HepG2 (cell line): ENCODE data around the gene TRPC4AP. TPM values are rescaled to one million over a fixed set of nuclear protein-coding genes. Genes with fewer than 3 reads are reported as not detected.

Experiments
- ATAC-seq: fragments of 200-7000 bp; cut with Tn5 transposase; 3 replicates; pipeline ENCODE4 v1.9.1; 2020; ENCODE audit warnings: mild to moderate bottlenecking, moderate library complexity
- BruUV-seq: library from RNA; stranded (reverse); fragments of 400-500 nt; replicated peaks from 2 replicates; lab custom pipeline; 2021; lab: Mats Ljungman, UMichigan
- CTCF ChIA-PET: fragments of 300-600 bp; formaldehyde crosslinking; extraction: SDS; loops from one replicate; lab custom pipeline; 2021; ENCODE audit warnings: low total read pairs, inconsistent platforms, low intra/inter-chr PET ratio; lab: Yijun Ruan, JAX
- POLR2A ChIA-PET: fragments of 350-600 bp; sonication (Branson Sonifier 250); formaldehyde crosslinking; loops from one replicate; lab custom pipeline; 2020; ENCODE audit warnings: antibody characterized with exemption, inconsistent platforms; lab: Yijun Ruan, JAX
- DNase-seq: peaks from one replicate; pipeline ENCODE4 v3.0.0-alpha.2; 2015; ENCODE audit warnings: low spot score
- FAIRE-seq: peaks from 3 replicates; lab custom pipeline; 2011; peaks lifted over from hg19 to GRCh38; lab: Jason Lieb, UNC
- H2AFZ ChIP-seq: one replicate; pipeline ENCODE4 v1.6.1; 2011; ENCODE audit warnings: low read length, inconsistent platforms
- H3K27ac ChIP-seq: fragments of 300-600 bp; 3 replicates; pipeline ENCODE4 v1.8.0; 2011; ENCODE audit warnings: mixed run types, mild to moderate bottlenecking, mixed read lengths, low read length, inconsistent platforms; ENCODE audit not compliant: insufficient read depth; ENCODE audit errors: extremely low read length
- H3K27me3 ChIP-seq, 2 experiments: fragments of 200-600 bp in 1 of 2; 2 replicates in 1 of 2; 3 replicates in 1 of 2; pipeline versions ENCODE4 v1.6.0 to v1.8.0; 2011; ENCODE audit warnings: low read length in 2 of 2, mild to moderate bottlenecking in 2 of 2, moderate library complexity in 2 of 2, inconsistent platforms in 1 of 2; ENCODE audit not compliant: insufficient read depth in 2 of 2, control insufficient read depth in 1 of 2
- H3K36me3 ChIP-seq, 2 experiments: fragments of 200-600 bp in 1 of 2; replicated peaks in 1 of 2; 2 replicates in 1 of 2; 3 replicates in 1 of 2; pipeline versions ENCODE4 v1.5.1 to v1.8.0; 2011; ENCODE audit warnings: low read length in 2 of 2, inconsistent platforms in 1 of 2; ENCODE audit not compliant: insufficient read depth in 2 of 2, control insufficient read depth in 1 of 2
- H3K4me1 ChIP-seq: 2 replicates; pipeline ENCODE4 v1.5.1; 2012; ENCODE audit warnings: low read length, inconsistent platforms; ENCODE audit not compliant: insufficient read depth
- H3K4me2 ChIP-seq: 2 replicates; pipeline ENCODE4 v1.6.0; 2011; ENCODE audit warnings: low read depth, low read length, inconsistent platforms
- H3K4me3 ChIP-seq, 3 experiments: fragments of 200-600 bp in 1 of 3; sonication (generic), shearing (Covaris generic) in 1 of 3; replicated peaks in 1 of 3; 2 replicates each; pipeline ENCODE4 v1.5.1; 2011 to 2016; ENCODE audit warnings: low read length in 3 of 3, inconsistent platforms in 2 of 3, low read depth in 2 of 3, mild to moderate bottlenecking in 2 of 3, control low read depth in 1 of 3, mixed read lengths in 1 of 3; ENCODE audit not compliant: insufficient read depth in 1 of 3
- H3K79me2 ChIP-seq: one replicate; pipeline ENCODE4 v1.6.1; 2011; ENCODE audit warnings: low read length, inconsistent platforms; ENCODE audit not compliant: insufficient read depth
- H3K9ac ChIP-seq: 2 replicates; pipeline ENCODE4 v1.6.0; 2011; ENCODE audit warnings: mild to moderate bottlenecking, low read depth, low read length, inconsistent platforms; ENCODE audit not compliant: insufficient read depth
- H3K9me3 ChIP-seq: 2 replicates; pipeline ENCODE4 v1.5.1; 2012; ENCODE audit warnings: mild to moderate bottlenecking, low read length
- H4K20me1 ChIP-seq: 2 replicates; pipeline ENCODE4 v1.6.0; 2011; ENCODE audit warnings: inconsistent platforms, mild to moderate bottlenecking, low read length, moderate library complexity; ENCODE audit not compliant: insufficient read depth
- AGO1 ChIP-seq: fragments of 200-400 bp; formaldehyde crosslinking; IDR thresholded peaks from 2 replicates; pipeline ENCODE4 v1.6.1; 2017; ENCODE audit warnings: mild to moderate bottlenecking, low read depth, low read length, moderate library complexity; ENCODE audit not compliant: poor library complexity, severe bottlenecking
- BHLHE40 ChIP-seq: IDR thresholded peaks from 2 replicates; pipeline ENCODE4 v1.6.1; 2011; ENCODE audit warnings: low read length, improper control_type of control experiment
- CCDC6 ChIP-seq: sonication (generic); formaldehyde crosslinking; IDR thresholded peaks from 2 replicates; pipeline ENCODE4 v1.8.1; 2022; ENCODE audit warnings: mild to moderate bottlenecking, missing genetic modification reagents, moderate library complexity
- GATAD2A ChIP-seq: IDR thresholded peaks from 2 replicates; pipeline ENCODE4 v1.6.1; 2016
- HNF4A ChIP-seq: sonication (generic); formaldehyde crosslinking; IDR thresholded peaks from 2 replicates; pipeline ENCODE4 v1.4.0; 2020; ENCODE audit warnings: missing genetic modification reagents
- HNRNPLL ChIP-seq: fragments of 200-400 bp; formaldehyde crosslinking; IDR thresholded peaks from 2 replicates; pipeline ENCODE4 v1.6.1; 2017; ENCODE audit warnings: mild to moderate bottlenecking, low read depth, low read length; ENCODE audit not compliant: poor library complexity, severe bottlenecking
- TOPORS ChIP-seq: sonication (generic); formaldehyde crosslinking; IDR thresholded peaks from 2 replicates; pipeline ENCODE4 v1.8.0; 2023; ENCODE audit warnings: mild to moderate bottlenecking, missing genetic modification reagents
- TP53 ChIP-seq: sonication (generic); formaldehyde crosslinking; conservative IDR thresholded peaks from 2 replicates; pipeline ENCODE4 v1.4.0; 2020; ENCODE audit warnings: missing genetic modification reagents
- ZNF552 ChIP-seq: sonication (generic); formaldehyde crosslinking; IDR thresholded peaks from 2 replicates; pipeline ENCODE4 v1.9.0; 2022; ENCODE audit warnings: missing genetic modification reagents, mild to moderate bottlenecking, borderline replicate concordance
- ZSCAN22 ChIP-seq: sonication (generic); formaldehyde crosslinking; IDR thresholded peaks from 2 replicates; pipeline ENCODE4 v1.4.0; 2020; ENCODE audit warnings: mild to moderate bottlenecking, missing genetic modification reagents
- WGBS: methylation state at CpG from one replicate; pipeline ENCODE4 v1.1.6; 2017; ENCODE audit warnings: low lambda C conversion rate; 5-methylcytosine and 5-hydroxymethylcytosine counted together
- in situ Hi-C: cut with HindIII; loops from 2 replicates; pipeline ENCODE4 v1.10.0; 2017; ENCODE audit warnings: low pct_unique_long_range_greater_than_20kb; ENCODE audit not compliant: extremely low pct_ligation_motif_present
- intact Hi-C: fragments of 100-400 bp; cut with micrococcal nuclease; formaldehyde crosslinking; loops from one replicate; pipeline ENCODE4 v1.10.0; 2022; ENCODE audit not compliant: unreplicated experiment
- polyA plus RNA-seq, 8 experiments: library from polyadenylated mRNA; depleted of rRNA in 3 of 8; stranded (reverse) in 7 of 8; unstranded in 1 of 8; fragments of >200 nt; fragmentation: Illumina TruSeq in 4 of 8; extraction: Trizol in 4 of 8; gene quantifications; 2 replicates each; pipeline versions ENCODE4 v1.2.1 to v1.2.3, GENCODE V29; 2011 to 2016; ENCODE audit warnings: low read depth in 4 of 8, missing spikeins in 1 of 8, mixed read lengths in 1 of 8; ENCODE audit not compliant: insufficient read depth in 1 of 8
- total RNA-seq, 5 experiments: library from RNA; depleted of rRNA; stranded (reverse); fragments of >200 nt; fragmentation: Illumina TruSeq; extraction: Trizol; gene quantifications; 2 replicates each; pipeline ENCODE4 v1.2.3, GENCODE V29; 2016; ENCODE audit warnings: low read depth in 1 of 5
- TF ChIP-seq, protein P1 (sequence below): sonication (generic); formaldehyde crosslinking; IDR thresholded peaks from 2 replicates; pipeline ENCODE4 v1.4.0; 2020; ENCODE audit warnings: low read depth, missing genetic modification reagents
- TF ChIP-seq, protein P2 (sequence below): sonication (generic); formaldehyde crosslinking; IDR thresholded peaks from 2 replicates; pipeline ENCODE4 v1.4.0; 2020; ENCODE audit warnings: missing genetic modification reagents, borderline replicate concordance
- TF ChIP-seq, protein P3 (sequence below): fragments of 450-650 bp; IDR thresholded peaks from 2 replicates; pipeline ENCODE4 v1.6.1; 2017; ENCODE audit warnings: mild to moderate bottlenecking

Gene TRPC4AP
- total and polyA plus RNA-seq, 2 of the 13 experiments (the other 11 are each of a cell fraction or from before 2014, with no cell fraction given) = 136 to 137 TPM

DNA sequence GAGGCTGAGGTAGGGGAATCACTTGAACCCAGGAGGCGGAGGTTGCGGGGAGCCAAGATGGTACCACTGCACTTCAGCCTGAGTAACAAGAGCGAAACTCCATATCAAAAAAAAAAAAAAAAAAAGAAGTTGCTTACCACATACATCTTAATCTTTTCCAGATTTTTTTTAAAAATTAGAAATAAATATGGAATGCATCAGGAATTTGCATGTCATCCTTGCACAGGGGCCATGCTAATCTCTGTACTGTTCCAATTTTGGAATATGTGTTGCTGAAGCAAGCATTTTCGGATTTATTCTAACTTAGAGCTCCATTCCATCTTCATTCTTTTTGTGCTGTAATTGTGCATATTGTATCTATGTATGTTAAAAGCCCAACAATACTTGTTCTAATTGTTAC, 62.5 kb downstream of the TRPC4AP start:
- WGBS = 98% methylated on average over 4 of the region's 4 CpGs
- FAIRE-seq = no peak
- CTCF ChIA-PET = no interaction called here

More for the DNA sequence above, 62.5 kb downstream of the TRPC4AP start:
- in situ Hi-C loops (no loop called here), intact Hi-C loops (no loop called here)
- no peaks in the 10 kb centered on the region for H3K9me3 ChIP-seq
- ATAC-seq = no peak
- TF ChIP-seq TP53 (CRISPR knock-in tag) (no peak), HNRNPLL (no peak), TOPORS (CRISPR knock-in tag) (no peak), BHLHE40 (no peak), ZSCAN22 (CRISPR knock-in tag) (no peak), AGO1 (no peak), HNF4A (CRISPR knock-in tag) (no peak), GATAD2A (no peak), CCDC6 (CRISPR knock-in tag) (no peak), ZNF552 (CRISPR knock-in tag) (no peak)
- TF ChIP-seq, protein P1, sequence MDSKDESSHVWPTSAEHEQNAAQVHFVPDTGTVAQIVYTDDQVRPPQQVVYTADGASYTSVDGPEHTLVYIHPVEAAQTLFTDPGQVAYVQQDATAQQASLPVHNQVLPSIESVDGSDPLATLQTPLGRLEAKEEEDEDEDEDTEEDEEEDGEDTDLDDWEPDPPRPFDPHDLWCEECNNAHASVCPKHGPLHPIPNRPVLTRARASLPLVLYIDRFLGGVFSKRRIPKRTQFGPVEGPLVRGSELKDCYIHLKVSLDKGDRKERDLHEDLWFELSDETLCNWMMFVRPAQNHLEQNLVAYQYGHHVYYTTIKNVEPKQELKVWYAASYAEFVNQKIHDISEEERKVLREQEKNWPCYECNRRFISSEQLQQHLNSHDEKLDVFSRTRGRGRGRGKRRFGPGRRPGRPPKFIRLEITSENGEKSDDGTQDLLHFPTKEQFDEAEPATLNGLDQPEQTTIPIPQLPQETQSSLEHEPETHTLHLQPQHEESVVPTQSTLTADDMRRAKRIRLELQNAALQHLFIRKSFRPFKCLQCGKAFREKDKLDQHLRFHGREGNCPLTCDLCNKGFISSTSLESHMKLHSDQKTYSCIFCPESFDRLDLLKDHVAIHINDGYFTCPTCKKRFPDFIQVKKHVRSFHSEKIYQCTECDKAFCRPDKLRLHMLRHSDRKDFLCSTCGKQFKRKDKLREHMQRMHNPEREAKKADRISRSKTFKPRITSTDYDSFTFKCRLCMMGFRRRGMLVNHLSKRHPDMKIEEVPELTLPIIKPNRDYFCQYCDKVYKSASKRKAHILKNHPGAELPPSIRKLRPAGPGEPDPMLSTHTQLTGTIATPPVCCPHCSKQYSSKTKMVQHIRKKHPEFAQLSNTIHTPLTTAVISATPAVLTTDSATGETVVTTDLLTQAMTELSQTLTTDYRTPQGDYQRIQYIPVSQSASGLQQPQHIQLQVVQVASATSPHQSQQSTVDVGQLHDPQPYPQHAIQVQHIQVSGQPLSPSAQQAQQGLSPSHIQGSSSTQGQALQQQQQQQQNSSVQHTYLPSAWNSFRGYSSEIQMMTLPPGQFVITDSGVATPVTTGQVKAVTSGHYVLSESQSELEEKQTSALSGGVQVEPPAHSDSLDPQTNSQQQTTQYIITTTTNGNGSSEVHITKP = no peak
- TF ChIP-seq, protein P2, sequence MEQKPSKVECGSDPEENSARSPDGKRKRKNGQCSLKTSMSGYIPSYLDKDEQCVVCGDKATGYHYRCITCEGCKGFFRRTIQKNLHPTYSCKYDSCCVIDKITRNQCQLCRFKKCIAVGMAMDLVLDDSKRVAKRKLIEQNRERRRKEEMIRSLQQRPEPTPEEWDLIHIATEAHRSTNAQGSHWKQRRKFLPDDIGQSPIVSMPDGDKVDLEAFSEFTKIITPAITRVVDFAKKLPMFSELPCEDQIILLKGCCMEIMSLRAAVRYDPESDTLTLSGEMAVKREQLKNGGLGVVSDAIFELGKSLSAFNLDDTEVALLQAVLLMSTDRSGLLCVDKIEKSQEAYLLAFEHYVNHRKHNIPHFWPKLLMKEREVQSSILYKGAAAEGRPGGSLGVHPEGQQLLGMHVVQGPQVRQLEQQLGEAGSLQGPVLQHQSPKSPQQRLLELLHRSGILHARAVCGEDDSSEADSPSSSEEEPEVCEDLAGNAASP (CRISPR knock-in tag) = no peak
- TF ChIP-seq, protein P3, sequence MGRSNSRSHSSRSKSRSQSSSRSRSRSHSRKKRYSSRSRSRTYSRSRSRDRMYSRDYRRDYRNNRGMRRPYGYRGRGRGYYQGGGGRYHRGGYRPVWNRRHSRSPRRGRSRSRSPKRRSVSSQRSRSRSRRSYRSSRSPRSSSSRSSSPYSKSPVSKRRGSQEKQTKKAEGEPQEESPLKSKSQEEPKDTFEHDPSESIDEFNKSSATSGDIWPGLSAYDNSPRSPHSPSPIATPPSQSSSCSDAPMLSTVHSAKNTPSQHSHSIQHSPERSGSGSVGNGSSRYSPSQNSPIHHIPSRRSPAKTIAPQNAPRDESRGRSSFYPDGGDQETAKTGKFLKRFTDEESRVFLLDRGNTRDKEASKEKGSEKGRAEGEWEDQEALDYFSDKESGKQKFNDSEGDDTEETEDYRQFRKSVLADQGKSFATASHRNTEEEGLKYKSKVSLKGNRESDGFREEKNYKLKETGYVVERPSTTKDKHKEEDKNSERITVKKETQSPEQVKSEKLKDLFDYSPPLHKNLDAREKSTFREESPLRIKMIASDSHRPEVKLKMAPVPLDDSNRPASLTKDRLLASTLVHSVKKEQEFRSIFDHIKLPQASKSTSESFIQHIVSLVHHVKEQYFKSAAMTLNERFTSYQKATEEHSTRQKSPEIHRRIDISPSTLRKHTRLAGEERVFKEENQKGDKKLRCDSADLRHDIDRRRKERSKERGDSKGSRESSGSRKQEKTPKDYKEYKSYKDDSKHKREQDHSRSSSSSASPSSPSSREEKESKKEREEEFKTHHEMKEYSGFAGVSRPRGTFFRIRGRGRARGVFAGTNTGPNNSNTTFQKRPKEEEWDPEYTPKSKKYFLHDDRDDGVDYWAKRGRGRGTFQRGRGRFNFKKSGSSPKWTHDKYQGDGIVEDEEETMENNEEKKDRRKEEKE = no peak
- H3K36me3 ChIP-seq = peaks cover 36 to 82% of the 10 kb centered on the region in 2 experiments
- H3K4me1 ChIP-seq = peaks cover 11% of the 10 kb centered on the region
- H2AFZ ChIP-seq = no peak overlapping the region
- no peak overlapping the region for H3K4me3 ChIP-seq
- no peaks in the 10 kb centered on the region for H4K20me1 ChIP-seq
- H3K9ac ChIP-seq = no peak overlapping the region
- H3K4me2 ChIP-seq = no peak overlapping the region
- no TSS peak for BruUV-seq
- no peak for DNase-seq
- POLR2A ChIA-PET = no interaction called here
- no peaks in the 10 kb centered on the region for H3K27me3 ChIP-seq
- no peak overlapping the region for H3K27ac ChIP-seq
- H3K79me2 ChIP-seq = no peaks in the 10 kb centered on the region
